Measurements from ENCODE around the gene TRIM26. TPM values are rescaled to one million over a fixed set of nuclear protein-coding genes. Genes with fewer than 3 reads are reported as not detected.

Gene TRIM26
- total and polyA plus RNA-seq, 2 of the 13 experiments (the other 11 are each of a cell fraction or from before 2014, with no cell fraction given): 27.1 to 38.7 TPM

- no peak for TF ChIP-seq ZNF142 (CRISPR knock-in tag; IDR thresholded peaks at IDR 0.05)
- no peak for TF ChIP-seq E2F1 (CRISPR knock-in tag; IDR thresholded peaks at IDR 0.05)
- TF ChIP-seq ZNF513 (CRISPR knock-in tag; conservative IDR thresholded peaks at IDR 0.05): no peak
- no peak for TF ChIP-seq GRHL1 (CRISPR knock-in tag; conservative IDR thresholded peaks at IDR 0.05)
- no peak for TF ChIP-seq RNF219 (CRISPR knock-in tag; IDR thresholded peaks at IDR 0.05)
- no peak for TF ChIP-seq SMAD1 (CRISPR knock-in tag; IDR thresholded peaks at IDR 0.05; ENCODE audit: borderline replicate concordance, low read depth)
- peak; percentile 75; the same call in 1 of the 2 replicates for TF ChIP-seq NFIC (IDR thresholded peaks at IDR 0.05; ENCODE audit: low read length)
- no peak for TF ChIP-seq ZNF281 (CRISPR knock-in tag; IDR thresholded peaks at IDR 0.05; ENCODE audit: borderline replicate concordance)
- no peak for TF ChIP-seq ZNF776 (CRISPR knock-in tag; IDR thresholded peaks at IDR 0.05)
- peak; percentile 87; the same call in 1 of the 2 replicates for TF ChIP-seq ZNF558 (CRISPR knock-in tag; IDR thresholded peaks at IDR 0.05; ENCODE audit: borderline replicate concordance)
Observed at GRCh38 chr6:30206799-30207618, 6.2 kb downstream of the TRIM26 start (continued).
